RCC 7860 (cell line): ENCODE results near the gene GDF7.

Experiments
- DNase-seq: peaks from one replicate; pipeline ENCODE4 v3.0.0-alpha.2; 2015; ENCODE audit warnings: low spot score
- FAIRE-seq: peaks from 2 replicates; lab custom pipeline; 2012; peaks lifted over from hg19 to GRCh38; lab: Jason Lieb, UNC

The GDF7 gene

GRCh38 chr2:20642055-20642971 is 24.6 kb upstream of the GDF7 start:
- DNase-seq = peak; percentile 47

GRCh38 chr2:20643060-20643459 is 23.9 kb upstream of the GDF7 start:
- DNase-seq (no peak), FAIRE-seq (no peak)

More at GRCh38 chr2:20642055-20642971, 24.6 kb upstream of the GDF7 start:
- FAIRE-seq = no peak

- DNase-seq (no peak), FAIRE-seq (no peak)
Measured at GRCh38 chr2:20643826-20644225, 23.1 kb upstream of the GDF7 start.

GRCh38 chr2:20645301-20645701 is 21.6 kb upstream of the GDF7 start:
- FAIRE-seq (no peak), DNase-seq (no peak)

DNA sequence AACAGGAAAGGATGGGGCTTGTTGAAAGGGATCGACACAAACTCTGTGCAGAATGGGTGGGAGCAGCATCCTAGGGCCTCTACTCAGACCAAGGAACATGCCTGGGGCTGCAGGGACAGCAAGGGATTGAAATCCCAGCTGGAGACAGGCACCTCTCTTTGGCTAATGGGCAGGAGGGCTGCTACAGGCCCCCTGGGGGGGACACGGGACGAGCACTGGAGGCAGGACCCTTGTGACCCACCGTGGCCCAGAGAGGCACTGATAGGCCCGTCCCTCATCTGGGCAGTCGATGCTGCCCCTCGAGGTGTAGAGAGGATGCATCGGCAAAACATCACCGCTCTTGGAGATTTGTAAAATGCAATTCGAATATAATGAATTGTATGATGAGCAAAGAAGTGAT is 21.2 kb upstream of the GDF7 start:
- FAIRE-seq (no peak), DNase-seq (no peak)

- FAIRE-seq = no peak
Measured at GRCh38 chr2:20646446-20646845, 20.5 kb upstream of the GDF7 start.

DNA sequence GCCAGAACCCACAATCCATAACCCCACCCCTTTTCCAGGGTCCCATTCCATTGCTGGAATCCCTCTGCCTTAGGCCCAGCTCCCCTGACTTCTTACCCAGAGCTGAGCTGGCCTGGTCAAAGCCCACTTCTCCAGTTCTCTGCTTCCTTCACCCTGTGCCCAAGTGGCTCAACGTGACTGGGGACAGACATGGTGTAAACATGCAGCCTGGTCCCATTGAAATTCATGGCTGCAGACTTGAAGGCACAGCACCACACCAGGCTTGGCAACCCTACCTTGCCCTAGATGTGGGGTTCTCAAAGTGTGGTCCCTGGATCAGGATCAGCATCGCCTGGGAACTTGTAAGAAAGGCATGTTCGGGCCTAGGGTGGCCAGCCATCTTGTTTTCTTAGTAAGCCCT is 19.7 kb upstream of the GDF7 start:
- DNase-seq (no peak), FAIRE-seq (no peak)

More at GRCh38 chr2:20646446-20646845, 20.5 kb upstream of the GDF7 start:
- DNase-seq = no peak

DNA sequence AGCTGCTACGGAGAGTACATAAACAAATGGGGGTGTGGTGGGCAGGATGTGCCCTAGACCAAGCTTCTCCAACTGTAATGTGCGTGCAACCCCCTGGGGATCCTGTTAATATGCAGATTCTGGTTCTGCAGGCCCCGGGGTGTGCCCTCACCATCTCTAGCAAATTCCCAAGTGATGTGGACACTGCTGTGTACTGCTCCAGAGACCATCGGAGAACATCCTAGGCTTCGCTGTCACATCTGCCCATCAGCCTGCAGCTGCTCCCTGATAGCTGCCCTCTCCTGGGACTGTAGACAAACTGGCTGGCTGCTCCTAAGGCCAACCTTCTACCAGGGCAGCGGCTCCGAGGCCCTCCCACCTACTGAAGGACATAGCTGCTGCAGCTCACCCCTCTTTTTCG is 19.2 kb upstream of the GDF7 start:
- FAIRE-seq = no peak

GRCh38 chr2:20648206-20648605 is 18.7 kb upstream of the GDF7 start:
- FAIRE-seq (no peak), DNase-seq (no peak)

More for the DNA sequence above, 19.2 kb upstream of the GDF7 start:
- DNase-seq = no peak

DNA sequence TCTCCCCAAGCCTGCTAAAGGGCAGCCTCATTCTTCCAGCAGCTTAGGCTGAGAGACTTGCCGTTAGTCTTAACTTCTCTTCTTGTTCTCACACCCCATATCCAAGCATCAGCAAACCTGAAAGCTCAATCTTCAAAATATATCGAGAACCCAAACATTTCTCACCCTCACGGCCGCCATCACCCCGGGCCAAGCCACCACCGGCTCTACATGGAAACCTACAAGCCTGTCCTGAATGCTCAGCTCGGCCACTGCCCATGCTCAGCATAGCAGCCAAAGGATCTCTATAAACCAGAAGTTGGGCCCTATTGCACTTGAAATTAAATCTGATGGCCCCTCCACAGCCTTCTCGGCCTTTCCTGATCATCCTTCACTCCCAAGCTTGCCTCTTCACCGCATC is 18.1 kb upstream of the GDF7 start:
- DNase-seq (no peak), FAIRE-seq (no peak)

GRCh38 chr2:20649576-20649975 is 17.4 kb upstream of the GDF7 start:
- no peak for DNase-seq

DNA sequence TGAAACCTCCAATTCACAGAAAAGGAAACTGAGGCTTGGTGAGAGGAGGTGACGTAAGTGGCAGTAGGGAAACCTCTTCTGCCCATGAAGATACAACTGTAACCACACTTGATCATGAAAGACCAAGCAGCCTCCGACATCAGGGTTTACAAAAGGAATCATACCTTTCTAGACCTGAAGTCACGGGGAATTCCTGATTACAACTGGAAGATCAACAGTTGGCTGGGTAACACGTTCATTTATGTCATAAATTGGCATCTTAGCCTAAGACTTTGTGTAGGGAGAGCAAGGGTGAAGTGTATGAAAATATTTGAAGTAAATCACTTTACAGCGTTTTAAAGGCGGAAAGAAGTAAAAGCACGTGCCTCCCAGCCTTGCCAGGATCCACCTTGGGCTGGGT is 17.0 kb upstream of the GDF7 start:
- no peak for FAIRE-seq
- DNase-seq = no peak

More at GRCh38 chr2:20649576-20649975, 17.4 kb upstream of the GDF7 start:
- FAIRE-seq = no peak

- FAIRE-seq = no peak
- peak; percentile 29 for DNase-seq
Measured at GRCh38 chr2:20650393-20650876, 16.5 kb upstream of the GDF7 start.

- peak; percentile 65 for DNase-seq
- no peak for FAIRE-seq
Measured at GRCh38 chr2:20650877-20651730, 15.8 kb upstream of the GDF7 start, which contains the start of gene HS1BP3. HS1BP3 (minus strand) TSS chr2:20651098; CDS start chr2:20651063, 35 bp downstream.

GRCh38 chr2:20651731-20652099 is 15.2 kb upstream of the GDF7 start:
- FAIRE-seq (no peak), DNase-seq (no peak)

DNA sequence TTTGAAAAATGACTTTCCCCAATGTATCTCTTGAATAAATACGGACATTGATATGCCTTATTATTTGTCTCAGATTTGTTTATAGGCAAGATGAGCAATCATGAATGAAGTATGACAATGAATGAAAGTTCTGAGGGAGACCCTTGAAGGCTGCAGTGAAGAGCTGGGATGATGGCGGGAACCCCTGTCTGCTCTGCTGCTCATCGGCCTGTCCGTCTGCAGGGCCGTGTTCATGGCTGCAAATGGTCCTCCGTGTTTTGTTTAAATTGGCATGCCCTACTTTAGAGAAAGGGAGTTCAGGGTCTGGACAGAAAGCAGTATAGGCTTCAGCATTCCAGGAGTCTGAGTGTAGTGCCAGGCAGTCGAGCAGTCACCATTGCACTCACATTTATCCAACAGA is 14.8 kb upstream of the GDF7 start:
- no peak for FAIRE-seq
- DNase-seq = no peak

- no peak for FAIRE-seq
- no peak for DNase-seq
Measured at GRCh38 chr2:20652673-20653575, 14.0 kb upstream of the GDF7 start.

GRCh38 chr2:20653695-20654534 is 13.0 kb upstream of the GDF7 start:
- no peak for FAIRE-seq
- no peak for DNase-seq

DNA sequence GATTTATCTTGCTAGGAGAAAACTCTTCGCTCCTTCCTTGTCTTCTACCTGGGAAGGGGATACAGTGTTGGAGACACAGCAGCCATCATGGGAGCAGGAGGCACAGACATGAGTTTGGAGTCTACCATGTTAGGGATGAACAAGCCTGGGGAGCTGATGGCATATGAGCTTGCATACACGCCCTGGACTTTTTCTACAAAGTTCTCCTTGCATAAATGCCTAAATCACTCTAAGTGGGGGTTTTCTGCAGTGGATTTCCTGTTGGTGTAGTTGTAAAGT is 12.5 kb upstream of the GDF7 start:
- FAIRE-seq = no peak

GRCh38 chr2:20656561-20656960 is 10.4 kb upstream of the GDF7 start:
- FAIRE-seq (no peak), DNase-seq (no peak)

More for the DNA sequence above, 12.5 kb upstream of the GDF7 start:
- no peak for DNase-seq
